IPS DF 4.7 (cell line): ENCODE measurements around the gene PCAT7.

Source experiments
- DNase-seq: peaks from one replicate; pipeline ENCODE4 v3.0.0-alpha.2; 2013; ENCODE audit warnings: low spot score; ENCODE audit errors: extremely low read depth

The PCAT7 gene

DNA sequence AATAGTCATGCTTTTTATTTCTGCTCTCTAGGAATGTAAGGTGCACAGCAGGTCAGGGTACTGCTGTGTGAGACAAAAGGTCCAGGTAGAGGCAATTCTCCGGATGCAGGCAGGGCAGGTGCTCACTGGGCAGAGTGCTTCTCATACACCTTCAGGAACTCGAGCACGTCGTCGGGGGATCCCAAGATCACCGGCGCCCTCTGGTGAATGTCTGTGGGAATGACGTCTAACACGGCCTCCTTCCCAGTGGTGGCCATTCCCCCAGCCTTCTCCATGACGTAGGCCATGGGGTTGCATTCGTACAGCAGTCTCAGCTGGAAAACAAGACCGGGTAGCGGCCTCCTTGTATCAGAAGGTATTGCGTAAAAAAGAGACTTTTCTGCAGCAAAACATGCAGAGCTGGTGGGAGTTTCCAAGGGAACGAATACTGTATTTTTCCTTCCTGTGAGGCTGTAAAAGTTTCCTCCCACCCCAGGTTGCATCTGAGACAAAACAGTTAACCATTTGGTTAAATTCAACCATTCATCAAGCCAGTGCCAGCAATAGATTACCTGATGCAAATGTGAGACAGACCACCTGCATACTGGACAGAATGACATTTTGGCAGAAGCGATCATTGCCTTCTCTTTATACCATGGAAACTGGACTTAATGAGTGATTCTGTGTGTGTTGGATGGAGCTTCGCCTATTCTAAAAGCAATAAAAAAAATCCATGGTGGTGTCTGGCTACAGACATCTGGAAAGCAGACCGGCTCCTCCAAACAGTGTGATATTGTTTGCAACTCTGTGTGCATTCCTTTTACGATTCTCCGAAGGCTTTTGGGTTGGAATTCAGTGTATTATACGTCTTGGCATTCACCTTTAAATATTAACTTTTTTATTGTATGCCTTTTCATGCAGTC is 48.6 kb downstream of the PCAT7 start:
- peak; percentile 81 for DNase-seq

DNA sequence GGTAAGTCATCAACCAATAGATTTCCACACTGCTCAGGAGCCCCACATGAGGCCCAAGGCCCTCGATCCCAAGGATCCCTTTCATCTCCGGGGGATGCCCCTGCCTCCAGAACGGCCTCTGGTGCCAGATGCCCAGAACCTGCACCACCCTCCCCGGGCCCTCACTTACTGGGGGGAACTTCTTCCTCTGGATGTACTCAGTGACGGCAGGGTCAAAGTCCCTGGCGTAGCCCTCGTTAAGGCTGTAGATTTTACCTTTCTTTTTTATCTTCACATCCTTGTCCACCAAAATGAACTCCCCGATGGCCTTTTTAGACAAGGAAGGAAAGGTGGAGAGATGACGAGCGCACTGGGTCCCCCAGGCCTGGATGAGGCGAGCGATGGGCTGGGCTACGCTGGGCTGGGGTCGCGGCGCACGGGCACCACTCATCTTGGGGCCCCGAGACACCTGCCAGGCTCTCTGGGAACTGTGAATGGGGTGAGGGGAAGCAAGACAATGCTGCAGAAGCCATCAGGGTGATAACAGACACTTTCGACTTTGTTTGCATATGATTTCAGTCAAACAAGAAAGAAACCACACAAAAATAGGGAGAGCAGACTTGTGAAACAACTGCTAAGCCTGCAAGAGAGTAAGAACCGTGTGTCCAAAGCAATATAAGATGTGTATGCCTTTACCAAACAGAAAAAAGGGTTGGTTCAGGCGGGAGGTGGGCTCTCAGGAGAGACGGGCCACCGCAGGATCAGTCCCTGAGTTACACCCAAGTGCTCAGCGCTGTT is 52.0 kb downstream of the PCAT7 start:
- no peak for DNase-seq

GRCh38 chr9:94607423-94607691 is 52.5 kb downstream of the PCAT7 start:
- no peak for DNase-seq

- DNase-seq = no peak
These were observed 55.3 kb downstream of the PCAT7 start for GRCh38 chr9:94610181-94610606.

GRCh38 chr9:94611638-94612068 is 56.8 kb downstream of the PCAT7 start:
- no peak for DNase-seq

DNA sequence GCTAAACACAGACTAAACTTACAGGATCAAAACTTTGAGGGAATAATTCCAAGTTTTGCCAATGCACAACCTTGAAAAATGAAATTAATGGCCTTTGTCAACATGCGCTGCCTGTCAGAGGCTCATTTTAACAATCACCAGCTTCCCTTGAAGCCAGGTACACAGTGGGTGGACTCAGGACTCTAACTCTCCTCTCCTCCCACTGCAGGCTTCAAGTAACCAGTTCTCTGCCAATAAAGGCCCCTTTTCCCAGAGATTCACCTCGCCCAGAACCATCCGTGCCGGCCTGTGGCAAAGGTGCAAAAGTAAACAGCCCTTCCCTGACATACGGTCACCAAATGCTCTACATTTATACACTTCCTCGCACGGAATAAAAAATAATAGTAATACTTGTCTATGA is 57.2 kb downstream of the PCAT7 start:
- no peak for DNase-seq

DNA sequence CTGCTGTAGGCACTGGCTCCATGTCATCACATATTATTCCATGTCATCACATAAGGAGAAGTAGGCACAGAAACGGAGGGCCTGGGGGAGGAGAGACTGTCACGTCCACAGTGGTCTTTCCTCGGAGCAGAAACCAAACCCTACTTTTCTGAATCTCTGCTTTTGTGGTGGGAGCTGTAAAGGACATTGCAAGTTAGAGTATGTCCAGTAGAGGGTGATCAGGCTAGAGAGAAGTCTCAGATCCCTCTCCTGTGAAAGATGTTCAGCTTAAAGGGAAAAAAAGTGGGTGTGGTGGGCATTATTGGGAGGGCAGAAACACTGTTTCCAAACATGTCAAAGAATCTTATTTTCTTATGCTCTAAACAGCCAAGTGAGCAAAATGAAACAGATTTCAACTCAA is 58.1 kb downstream of the PCAT7 start:
- DNase-seq = no peak

DNA sequence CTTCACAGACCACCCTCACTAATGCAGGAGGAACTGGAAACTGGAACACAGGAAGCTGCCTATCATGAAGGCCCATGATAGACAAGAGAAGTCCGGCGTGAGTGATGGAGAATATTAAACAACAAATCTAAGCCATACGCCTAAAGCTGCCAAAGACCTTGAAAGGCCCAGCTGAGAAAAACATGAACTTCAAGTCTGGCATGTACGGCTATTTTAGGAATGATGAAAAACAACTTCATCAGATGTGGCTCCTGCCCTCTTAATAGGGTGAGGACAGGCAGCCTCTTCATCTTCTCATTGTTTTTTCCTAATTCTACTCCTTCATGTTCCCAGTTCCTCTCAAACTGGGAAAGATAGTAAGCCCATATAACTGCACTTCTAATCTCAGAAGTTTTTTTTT is 64.1 kb downstream of the PCAT7 start:
- DNase-seq = no peak
